Cardiac muscle cell (in vitro differentiated cells and primary cell): ENCODE measurements around the gene MARS1. TPM values are rescaled to one million over a fixed set of nuclear protein-coding genes. Genes with fewer than 3 reads are reported as not detected.
"Not testable (repeated sequence)": the region's sequence is repeated elsewhere in the genome, so short reads cannot be mapped to it uniquely, and the experiment has no call there.

Experiments
- DNase-seq, 2 donors: peaks; one replicate each; pipeline versions ENCODE4 v3.0.0 to v3.0.0-alpha.2; 2010 to 2017; ENCODE audit warnings: low read depth in 1 of 2, low spot score in 1 of 2
- H3K27ac ChIP-seq: fragments of 200-600 bp; sonication (generic); 2 replicates; pipeline ENCODE4 v1.5.1; 2016
- H3K27me3 ChIP-seq: fragments of 200-600 bp; sonication (generic); 2 replicates; pipeline ENCODE4 v1.6.0; 2016; ENCODE audit warnings: control low read depth
- H3K36me3 ChIP-seq: fragments of 200-600 bp; sonication (generic); 2 replicates; pipeline ENCODE4 v1.5.1; 2016; ENCODE audit warnings: control low read depth
- H3K4me1 ChIP-seq: fragments of 200-600 bp; sonication (generic); 2 replicates; pipeline ENCODE4 v1.8.1; 2017; ENCODE audit warnings: low read depth, mild to moderate bottlenecking, mixed run types
- H3K4me3 ChIP-seq: fragments of 200-600 bp; sonication (generic); 2 replicates; pipeline ENCODE4 v1.5.1; 2016; ENCODE audit warnings: mild to moderate bottlenecking
- H3K9me3 ChIP-seq: fragments of 200-600 bp; sonication (generic); 2 replicates; pipeline ENCODE4 v1.5.1; 2017; ENCODE audit warnings: low read depth, mild to moderate bottlenecking, control low read depth
- CTCF ChIP-seq: IDR thresholded peaks from 2 replicates; pipeline ENCODE4 v1.5.1; 2012; ENCODE audit warnings: low read depth, mild to moderate bottlenecking, low read length
- polyA plus RNA-seq: library from polyadenylated mRNA; unstranded; fragments of >200 nt; fragmentation: Nextera tagmentation; extraction: Ambion mirVana; gene quantifications from 2 replicates; pipeline ENCODE4 v1.2.1, GENCODE V29; 2016
- total RNA-seq: library from RNA; depleted of rRNA; stranded (reverse); fragments of >200 nt; gene quantifications from 2 replicates; pipeline ENCODE4 v1.2.3, GENCODE V29; 2016

The MARS1 gene
- total and polyA plus RNA-seq, 2 experiments from 2014 or later = 76.7 to 190 TPM

DNA sequence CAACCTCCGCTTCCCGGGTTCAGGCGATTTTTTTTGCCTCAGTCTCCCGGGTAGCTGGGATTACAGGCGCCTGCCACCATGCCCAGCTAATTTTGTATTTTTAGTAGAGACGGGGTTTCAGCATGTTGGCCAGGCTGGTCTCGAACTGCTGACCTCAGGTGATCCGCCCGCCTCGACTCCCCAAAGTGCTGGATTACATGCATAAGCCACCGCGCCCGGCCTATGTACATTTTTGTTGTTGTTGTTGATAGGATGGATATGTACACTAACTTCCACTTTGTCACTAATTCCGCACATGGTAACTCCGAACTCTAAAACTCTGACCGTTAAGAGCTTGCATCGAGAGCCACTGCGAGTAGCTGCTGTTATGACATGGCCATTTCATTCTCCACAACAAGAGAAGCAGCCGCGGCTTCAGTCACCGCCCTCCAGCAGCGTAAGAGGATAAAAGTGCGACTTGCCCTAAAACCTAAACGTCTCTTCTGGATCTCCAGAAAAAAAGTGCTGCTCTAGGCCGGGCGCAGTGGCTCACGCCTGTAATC is 742 bp upstream of the MARS1 start:
- Histone ChIP-seq H3K4me3 (no peak overlapping the region), H3K27me3 (no peaks in the 10 kb centered on the region), H3K27ac (no peak overlapping the region), H3K4me1 (peaks cover 6% of the 10 kb centered on the region), H3K36me3 (peaks cover 14% of the 10 kb centered on the region), H3K9me3 (no peaks in the 10 kb centered on the region)
- no peak for TF ChIP-seq CTCF
- DNase-seq = no peak

GRCh38 chr12:57488402-57489156 is 711 bp downstream of the MARS1 start:
- peak overlapping the region; percentile 75 for H3K27ac ChIP-seq
- no peak for TF ChIP-seq CTCF

DNA sequence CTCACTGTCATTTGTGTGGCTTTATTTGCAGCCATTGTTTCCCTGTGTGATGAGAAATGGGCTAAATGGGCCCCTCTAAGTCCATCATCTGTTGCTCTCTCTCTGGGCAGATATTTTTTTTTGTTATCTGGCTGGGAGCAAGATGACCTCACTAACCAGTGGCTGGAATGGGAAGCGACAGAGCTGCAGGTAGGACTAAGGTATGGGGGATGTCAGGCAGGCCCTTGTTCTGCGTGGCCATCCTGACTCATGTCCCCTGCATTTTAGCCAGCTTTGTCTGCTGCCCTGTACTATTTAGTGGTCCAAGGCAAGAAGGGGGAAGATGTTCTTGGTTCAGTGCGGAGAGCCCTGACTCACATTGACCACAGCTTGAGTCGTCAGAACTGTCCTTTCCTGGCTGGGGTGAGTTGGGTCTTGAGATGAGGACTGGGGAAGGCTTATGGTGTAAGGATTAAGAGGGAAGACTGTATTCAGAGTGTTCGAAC is 1.3 kb downstream of the MARS1 start:
- Histone ChIP-seq H3K4me1 (peaks cover 6% of the 10 kb centered on the region), H3K9me3 (no peaks in the 10 kb centered on the region), H3K27me3 (no peaks in the 10 kb centered on the region), H3K27ac (no peak overlapping the region), H3K36me3 (peaks cover 19% of the 10 kb centered on the region), H3K4me3 (peak overlapping the region; percentile 98)
- TF ChIP-seq CTCF = no peak
- DNase-seq = no peak

More at GRCh38 chr12:57488402-57489156, 711 bp downstream of the MARS1 start:
- DNase-seq = no peak
- Histone ChIP-seq H3K36me3 (peaks cover 19% of the 10 kb centered on the region), H3K9me3 (no peaks in the 10 kb centered on the region), H3K4me1 (peaks cover 6% of the 10 kb centered on the region), H3K4me3 (peak overlapping the region; percentile 98), H3K27me3 (no peaks in the 10 kb centered on the region)

DNA sequence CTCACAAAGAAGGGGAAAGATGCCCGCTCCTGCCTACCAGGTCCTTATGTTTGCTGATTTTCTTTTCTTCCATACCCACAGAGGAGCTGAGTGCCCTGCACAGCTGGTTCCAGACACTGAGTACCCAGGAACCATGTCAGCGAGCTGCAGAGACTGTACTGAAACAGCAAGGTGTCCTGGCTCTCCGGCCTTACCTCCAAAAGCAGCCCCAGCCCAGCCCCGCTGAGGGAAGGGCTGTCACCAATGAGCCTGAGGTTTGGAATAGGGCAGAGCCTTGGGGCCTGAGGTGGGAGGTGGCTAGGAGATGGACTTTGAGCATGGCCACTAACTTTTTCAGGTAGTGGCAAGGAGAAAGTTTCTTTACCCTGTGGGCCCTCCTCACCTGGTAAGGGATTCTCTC is 2.3 kb downstream of the MARS1 start:
- TF ChIP-seq CTCF = no peak
- H3K4me3 ChIP-seq = no peak overlapping the region
- DNase-seq = no peak
- peaks cover 19% of the 10 kb centered on the region for H3K36me3 ChIP-seq
- no peaks in the 10 kb centered on the region for H3K9me3 ChIP-seq
- H3K4me1 ChIP-seq = peaks cover 6% of the 10 kb centered on the region
- no peaks in the 10 kb centered on the region for H3K27me3 ChIP-seq
- no peak overlapping the region for H3K27ac ChIP-seq

DNA sequence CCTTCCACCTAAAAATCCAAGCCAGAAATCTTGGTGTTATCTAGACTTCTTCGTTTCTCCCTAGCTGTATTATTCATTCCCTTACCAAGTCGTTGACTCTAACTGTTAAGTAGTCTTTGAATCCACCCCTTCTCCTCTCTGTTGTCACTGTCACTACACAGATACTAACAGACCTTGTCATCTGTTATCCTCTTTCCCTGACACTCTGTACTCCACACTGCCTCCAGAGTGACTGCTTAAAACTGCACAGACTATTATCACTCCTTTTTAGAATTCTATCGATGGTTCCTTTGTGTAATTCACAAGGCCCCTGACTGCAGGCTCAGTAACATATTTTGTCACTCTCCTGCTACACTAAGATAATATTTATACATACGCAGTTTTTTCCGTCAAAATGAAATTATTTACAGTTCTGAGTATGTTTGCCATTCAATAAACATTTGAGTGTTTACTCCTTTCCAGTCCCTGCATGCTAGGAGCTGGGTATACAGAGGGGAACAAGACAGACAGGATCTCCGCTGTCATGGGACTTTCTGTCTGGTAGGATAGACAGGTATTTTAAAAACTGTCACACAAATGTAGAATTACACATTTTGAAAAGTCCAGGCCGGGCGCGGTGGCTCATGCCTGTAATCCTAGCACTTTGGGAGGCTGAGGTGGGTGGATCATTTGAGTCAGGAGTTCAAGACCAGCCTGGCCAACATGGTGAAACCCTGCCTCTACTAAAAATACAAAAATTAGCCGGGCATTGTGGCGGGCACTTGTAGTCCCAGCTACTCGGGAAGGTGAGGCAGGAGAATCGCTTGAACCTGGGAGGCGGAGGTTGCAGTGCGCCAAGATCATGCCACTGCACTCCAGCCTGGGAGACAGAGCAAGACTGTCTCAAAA is 3.8 kb downstream of the MARS1 start:
- H3K4me3 ChIP-seq = no peak overlapping the region
- DNase-seq = no peak
- peaks cover 6% of the 10 kb centered on the region for H3K4me1 ChIP-seq
- no peaks in the 10 kb centered on the region for H3K27me3 ChIP-seq
- peak; percentile 14 for TF ChIP-seq CTCF
- no peak overlapping the region for H3K27ac ChIP-seq
- H3K9me3 ChIP-seq = no peaks in the 10 kb centered on the region
- peaks cover 19% of the 10 kb centered on the region for H3K36me3 ChIP-seq

- not testable (repeated sequence) for H3K27ac ChIP-seq, H3K9me3 ChIP-seq, H3K4me1 ChIP-seq, H3K27me3 ChIP-seq, H3K4me3 ChIP-seq, DNase-seq
- peaks cover 31% of the 10 kb centered on the region for H3K36me3 ChIP-seq
These were observed 7.3 kb downstream of the MARS1 start for GRCh38 chr12:57495051-57495701.
